ENCODE results near the gene PLIN3.

DNA sequence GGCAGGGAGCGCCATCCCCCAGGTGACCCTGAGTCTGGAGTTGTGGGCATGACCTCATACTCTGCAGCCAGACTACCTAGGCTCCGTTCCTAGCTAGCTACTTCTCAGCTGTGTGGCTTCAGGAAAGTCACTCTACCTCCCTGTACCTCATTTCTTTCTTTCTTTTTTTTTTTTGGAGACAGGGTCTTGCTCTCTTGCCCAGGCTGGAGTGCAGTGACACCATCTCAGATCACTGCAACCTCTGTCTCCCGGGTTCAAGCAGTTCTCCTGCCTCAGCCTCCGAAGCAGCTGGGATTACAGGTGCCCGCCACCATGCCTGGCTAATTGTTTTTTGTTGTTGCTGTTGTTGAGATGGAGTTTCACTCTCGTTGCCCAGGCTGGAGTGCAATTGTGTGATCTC is 15.0 kb downstream of the PLIN3 start:
- TF ChIP-seq, protein P1, sequence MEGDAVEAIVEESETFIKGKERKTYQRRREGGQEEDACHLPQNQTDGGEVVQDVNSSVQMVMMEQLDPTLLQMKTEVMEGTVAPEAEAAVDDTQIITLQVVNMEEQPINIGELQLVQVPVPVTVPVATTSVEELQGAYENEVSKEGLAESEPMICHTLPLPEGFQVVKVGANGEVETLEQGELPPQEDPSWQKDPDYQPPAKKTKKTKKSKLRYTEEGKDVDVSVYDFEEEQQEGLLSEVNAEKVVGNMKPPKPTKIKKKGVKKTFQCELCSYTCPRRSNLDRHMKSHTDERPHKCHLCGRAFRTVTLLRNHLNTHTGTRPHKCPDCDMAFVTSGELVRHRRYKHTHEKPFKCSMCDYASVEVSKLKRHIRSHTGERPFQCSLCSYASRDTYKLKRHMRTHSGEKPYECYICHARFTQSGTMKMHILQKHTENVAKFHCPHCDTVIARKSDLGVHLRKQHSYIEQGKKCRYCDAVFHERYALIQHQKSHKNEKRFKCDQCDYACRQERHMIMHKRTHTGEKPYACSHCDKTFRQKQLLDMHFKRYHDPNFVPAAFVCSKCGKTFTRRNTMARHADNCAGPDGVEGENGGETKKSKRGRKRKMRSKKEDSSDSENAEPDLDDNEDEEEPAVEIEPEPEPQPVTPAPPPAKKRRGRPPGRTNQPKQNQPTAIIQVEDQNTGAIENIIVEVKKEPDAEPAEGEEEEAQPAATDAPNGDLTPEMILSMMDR (optimal IDR thresholded peaks at IDR 0.05 in 1 of 3, IDR thresholded peaks at IDR 0.05 in 1 of 3, conservative IDR thresholded peaks at IDR 0.05 in 1 of 3; ENCODE audit: extremely low read depth in 1 of 3, insufficient read depth in 2 of 3, low read length in 3 of 3): no peak
- no peak for TF ChIP-seq EZH2 (IDR thresholded peaks at IDR 0.05; ENCODE audit: low read length)

Data from keratinocyte (primary cell).